Cerebellar cortex (tissue), 1 donor: Measurements from ENCODE around the gene CNTN4.
"Not testable (repeated sequence)": the region's sequence is repeated elsewhere in the genome, so short reads cannot be mapped to it uniquely, and the experiment has no call there.

Experiments used
- DNase-seq: peaks from one replicate; pipeline ENCODE4 v3.0.0-alpha.2; 2015; ENCODE audit warnings: low spot score

CNTN4 gene

DNA sequence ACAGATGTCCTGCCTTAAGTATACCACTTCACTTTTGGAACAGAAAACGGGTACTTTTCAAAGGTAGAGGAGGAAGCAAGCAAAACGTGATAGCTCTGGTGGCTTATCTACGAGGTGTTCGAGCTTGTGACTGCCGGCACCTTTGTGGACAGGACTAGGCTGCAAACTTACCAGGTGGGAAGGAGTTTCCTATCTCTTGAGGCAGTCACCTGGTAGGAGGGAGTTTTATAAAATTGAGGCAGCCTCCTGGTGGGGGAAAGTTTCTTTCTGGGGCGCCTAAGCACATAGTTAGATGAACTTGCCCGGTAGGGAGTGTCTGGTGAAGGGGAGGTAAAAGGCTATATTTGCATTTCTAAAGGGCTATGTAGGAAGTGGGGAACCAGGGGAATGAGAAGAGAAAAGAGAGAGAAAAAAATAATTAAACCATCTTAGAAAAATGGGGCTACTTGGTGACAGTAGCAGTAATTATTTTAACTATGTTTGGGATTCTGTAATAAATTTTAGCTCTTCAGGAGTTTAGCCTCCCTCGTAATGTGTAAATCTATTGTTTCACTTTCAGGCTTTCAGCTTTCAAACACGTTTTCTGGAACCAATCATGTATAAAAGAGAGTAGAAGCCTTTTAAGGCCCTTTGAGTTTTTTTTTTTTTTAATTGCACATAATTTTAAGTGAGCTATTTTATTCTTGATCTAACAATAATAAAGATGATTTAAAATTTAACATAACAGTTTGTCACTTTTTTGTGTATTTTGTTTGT, 880.5 kb downstream of the CNTN4 start:
- no peak for DNase-seq

DNA sequence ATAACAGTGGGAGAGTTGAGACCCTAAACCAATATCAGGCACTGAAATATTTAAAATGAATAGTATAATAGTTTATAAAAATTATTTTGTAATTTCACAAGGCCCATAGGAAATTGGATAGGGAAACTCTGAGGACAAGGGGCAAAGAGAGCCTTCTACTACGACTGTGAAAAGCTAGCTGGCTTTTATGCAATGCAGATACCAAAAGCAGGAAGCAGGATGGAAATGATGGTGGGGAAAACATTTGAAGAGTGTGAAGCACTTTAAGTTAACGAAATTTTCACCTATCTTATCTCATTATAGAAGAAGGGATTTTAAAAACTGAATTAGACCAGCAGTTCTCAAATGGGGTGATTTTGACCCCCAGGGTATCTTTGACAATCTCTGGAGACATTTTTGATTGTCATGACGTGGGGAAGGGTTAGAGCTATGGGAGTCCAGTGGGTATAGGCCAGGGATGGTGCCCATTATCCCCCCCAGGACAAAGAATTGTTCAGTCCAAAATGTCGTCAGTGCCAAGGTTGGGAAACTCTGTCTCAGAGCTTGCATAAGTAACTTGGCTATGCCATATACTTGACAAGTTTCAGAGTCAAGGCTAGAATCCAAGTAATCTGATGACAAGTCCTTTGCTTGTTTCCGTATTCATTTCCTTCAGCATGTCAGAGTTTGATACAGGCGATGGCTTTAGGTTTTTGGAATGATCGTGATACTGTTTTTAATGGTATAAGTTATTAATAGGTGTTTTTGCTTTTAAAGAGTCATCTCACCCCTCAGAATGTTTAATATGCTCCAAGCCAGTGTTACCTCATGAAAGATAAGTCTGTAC, 885.6 kb downstream of the CNTN4 start:
- DNase-seq: no peak

DNA sequence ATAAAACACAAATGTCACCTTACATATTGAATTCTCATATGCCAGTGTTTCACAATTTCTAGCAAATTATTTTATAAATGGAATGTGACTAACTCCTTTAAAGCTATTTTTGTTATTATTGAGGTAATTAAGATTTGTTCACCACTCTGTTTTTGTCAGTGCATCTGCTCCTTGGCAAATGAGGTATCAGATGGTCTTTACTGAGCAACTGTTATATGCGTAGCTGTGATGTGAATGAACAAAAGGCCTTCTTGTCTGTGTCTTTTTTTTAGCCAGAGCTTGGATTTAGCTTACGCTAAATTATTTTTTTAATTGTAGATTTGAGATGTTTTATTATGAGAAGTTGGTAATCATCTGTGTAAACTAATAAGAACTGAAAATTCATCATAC, 886.2 kb downstream of the CNTN4 start:
- no peak for DNase-seq

DNA sequence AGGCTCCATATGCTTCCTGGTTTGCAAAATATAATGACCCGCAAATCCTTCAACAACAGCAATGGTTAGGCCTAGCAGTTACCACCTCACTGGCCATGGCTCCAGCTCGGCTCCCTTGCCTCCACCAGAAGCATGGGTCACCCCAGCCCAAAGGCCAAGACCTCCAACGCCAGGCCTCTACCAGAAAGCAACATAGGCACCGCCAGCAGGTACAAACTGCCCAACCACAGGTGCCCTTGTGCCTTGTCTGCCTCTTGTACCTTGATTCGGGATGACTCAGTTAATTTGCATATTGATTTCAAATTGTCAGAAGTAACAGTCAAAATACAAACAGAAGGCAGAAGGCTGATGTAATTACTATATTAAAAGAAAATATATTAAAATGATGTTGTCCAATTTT, 886.8 kb downstream of the CNTN4 start:
- no peak for DNase-seq

DNA sequence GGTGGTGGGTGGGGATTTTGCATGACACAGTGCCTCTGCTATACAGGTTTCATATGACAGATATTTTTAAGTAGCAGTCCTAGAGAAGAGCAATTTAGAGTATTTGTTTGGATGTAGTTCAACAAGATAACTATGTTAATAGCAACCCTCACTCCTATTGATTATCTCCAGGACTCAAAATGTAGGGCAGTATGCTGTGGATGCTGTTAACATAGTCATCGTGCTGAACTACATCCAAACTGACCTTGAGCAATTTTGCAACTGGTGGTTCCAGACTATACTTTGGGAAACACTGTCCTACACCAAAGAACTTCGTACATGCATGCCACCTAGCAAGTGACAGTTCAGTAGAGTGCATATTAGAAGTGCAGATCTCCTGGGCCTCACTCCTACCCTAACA, 893.9 kb downstream of the CNTN4 start:
- DNase-seq: no peak

DNA sequence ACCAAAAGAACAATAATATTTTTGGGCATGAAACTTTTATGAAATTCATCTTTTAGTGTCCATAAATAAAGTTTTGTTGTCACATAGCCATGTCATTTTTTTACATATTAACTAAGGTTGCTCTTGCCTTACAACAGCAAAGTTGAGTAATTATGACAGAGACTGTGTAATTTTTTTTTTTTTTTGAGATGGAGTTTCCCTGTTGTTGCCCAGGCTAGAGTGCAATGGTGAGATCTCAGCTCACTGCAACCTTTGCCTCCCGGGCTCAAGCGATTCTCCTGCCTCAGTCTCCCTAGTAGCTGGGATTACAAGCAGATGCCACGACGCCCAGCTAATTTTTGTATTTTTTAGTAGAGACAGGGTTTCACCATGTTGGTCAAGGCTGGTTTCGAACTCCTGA, 894.5 kb downstream of the CNTN4 start:
- not testable (repeated sequence) for DNase-seq

DNA sequence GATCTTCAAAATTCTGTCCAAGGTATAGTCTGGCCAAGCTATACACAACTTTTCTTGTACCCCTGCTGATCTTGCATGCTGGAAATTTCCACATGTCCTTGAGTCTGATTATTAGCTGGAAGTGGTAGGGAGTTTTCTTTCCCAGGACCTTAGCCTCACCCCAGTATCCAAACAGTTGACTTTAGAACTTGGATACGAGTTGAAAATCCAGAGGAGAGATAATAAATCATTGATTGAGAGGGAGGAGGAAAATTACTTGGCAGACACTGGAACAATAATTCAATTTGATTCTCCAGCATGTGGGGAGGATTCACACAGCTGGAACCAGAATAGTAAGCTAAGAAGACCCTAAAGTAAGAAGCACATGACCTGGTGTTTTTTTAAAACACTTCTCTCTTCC, 895.1 kb downstream of the CNTN4 start:
- DNase-seq: no peak

DNA sequence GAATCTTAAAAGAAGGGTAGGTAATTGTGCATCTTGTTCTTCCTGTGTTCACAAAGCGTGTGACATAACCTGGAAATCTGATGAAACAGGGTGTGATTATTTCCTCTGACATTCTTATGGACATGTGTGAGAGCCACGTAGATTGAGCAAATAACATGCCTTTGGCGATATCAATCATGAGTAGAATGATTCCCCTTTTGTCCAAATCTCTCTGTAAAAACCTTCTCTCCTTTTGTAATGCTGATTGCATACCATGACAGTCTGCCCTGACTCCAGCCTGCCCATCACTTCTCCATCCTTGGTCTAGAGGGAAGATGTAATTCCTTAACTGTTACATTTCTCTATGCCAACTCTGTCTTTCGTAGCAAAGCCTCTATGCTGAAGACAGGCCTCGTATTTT, 896.5 kb downstream of the CNTN4 start:
- DNase-seq: no peak

DNA sequence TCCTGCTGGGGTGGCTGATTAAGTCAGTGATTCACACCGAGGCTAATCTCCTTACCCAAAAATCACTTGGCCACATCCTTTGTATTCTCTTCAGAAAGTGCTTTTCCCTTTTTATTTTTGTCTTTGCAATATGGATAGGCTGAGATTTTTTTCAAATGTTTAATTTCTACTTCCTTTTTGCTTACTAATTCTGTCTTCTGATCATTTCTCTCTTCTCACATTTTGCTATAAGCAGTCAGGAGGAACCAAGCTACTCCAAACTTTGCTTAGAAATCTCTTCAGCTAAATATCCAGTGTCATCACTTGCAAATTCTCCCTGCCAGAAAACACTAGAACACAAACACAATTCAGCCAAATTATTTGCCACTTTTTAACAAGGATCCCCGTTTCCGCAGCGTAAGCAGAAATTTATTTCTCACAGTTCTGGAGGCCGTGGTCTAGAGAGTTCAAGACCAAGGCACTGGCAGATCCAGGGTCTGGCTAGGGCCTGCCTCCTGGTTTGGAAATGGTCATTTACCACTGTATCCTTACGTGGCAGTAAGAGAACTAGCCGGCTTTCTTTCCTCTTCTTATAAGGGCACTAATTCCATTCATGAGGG, 906.6 kb downstream of the CNTN4 start:
- no peak for DNase-seq

DNA sequence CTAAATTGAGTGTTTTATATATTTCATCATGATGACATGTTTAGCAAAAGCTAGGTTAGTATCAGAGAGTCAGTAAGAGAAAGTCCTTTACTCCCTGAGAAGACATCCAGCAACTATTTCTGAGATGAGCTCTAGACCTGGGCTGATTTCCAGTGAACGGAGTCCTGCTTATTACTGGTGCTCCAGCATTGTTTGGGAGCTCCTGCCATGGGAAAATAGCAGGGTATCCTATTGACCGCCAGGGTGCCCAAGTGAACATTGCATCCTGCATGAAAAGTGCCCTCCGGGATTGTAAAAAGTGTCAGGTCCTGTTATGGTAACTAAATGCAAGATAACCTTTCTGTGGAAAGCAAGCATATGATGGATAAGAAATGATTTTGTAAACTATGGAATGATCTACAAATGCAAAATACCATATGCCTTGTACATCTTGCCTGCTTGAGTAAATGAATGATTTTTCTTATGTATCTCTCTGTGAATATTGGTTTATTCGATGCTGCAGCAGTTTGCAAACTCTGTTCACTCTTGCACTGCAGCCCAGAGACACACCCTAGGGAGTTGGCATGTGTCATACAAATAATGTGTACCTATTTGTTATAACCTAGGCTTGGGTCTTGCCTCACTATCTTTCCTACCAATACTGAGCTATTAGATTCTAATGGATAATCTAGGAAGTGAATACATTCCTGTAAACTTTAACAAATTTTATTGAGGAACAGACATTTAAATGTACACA, 914.8 kb downstream of the CNTN4 start:
- DNase-seq: peak; percentile 42

DNA sequence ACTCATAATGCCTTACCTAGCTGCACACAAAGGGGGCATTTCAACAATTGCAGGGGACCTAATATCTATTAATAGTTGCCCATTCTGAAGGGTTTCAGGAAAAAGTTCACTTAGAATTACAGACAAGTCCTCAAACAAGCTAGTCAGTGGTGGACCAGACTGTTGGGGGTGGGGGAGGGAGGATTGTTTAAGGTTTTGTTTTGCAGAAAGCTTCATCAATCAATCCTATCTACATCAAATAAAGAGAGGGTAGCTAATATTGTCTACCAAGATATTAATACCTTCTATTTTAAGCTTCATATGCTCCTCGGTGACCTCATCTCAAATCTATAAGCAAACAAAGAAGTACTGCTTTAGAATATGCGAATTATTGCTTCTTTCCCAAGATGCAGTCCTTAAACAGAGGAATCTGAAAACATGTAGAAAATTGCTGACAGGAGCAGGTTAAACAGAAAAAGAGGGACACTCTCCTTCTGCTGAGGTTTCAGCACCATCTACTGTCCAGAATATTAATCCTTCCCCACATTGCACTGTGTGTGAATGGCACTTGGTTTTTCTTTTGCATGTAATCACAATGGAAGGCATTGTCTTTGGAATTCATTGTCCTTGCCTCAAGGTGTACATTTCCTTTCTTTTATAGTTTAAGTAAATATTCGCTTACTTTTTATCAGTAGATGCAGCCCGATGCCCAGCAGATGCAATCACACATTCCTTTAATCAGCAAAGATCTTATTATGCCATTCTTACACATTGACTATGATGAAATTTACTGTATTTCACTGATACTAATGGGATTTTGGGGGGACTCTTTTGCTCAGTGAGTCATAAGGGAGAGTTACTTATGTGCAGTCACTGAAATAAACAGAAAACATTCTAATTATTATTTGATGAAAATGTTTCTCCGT, 916.8 kb downstream of the CNTN4 start:
- DNase-seq: peak; percentile 87

DNA sequence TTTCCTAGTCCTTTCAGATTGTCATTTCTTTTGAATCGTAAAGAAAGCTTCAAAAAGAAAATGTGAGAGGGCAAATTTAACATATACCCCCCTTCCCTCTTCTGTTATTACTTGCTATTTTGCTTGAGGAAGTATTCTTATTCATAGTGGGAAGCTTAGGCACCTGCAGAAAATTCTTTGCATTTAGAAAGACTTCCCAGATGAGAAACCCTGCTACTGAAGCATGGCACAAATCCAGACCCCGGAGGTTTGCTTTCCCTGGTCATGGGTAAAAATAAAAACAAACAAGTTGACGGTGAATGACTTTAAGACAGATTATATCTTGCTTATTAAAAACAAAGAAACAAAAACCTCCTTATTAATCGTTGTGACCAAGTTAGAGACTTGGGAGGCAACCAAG, 917.6 kb downstream of the CNTN4 start:
- no peak for DNase-seq

DNA sequence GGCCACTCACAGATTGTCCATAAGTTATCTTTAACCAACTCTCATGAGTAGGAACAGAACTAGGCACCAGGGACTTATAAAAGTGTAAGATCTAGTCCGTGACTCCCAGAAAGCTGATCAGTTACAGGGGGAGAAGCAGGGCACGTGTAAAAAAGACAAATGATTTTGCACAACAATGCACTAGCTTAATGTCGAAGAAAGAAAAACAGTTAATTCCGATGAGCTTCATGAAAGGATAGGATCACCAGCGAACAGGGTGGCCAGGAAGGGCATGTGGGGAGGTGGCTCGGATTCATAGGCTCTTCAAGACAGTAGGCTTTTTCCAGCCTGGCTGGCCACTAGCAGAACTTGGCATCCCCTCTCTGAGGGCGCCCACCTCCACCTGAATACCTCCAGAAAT, 921.5 kb downstream of the CNTN4 start:
- no peak for DNase-seq

DNA sequence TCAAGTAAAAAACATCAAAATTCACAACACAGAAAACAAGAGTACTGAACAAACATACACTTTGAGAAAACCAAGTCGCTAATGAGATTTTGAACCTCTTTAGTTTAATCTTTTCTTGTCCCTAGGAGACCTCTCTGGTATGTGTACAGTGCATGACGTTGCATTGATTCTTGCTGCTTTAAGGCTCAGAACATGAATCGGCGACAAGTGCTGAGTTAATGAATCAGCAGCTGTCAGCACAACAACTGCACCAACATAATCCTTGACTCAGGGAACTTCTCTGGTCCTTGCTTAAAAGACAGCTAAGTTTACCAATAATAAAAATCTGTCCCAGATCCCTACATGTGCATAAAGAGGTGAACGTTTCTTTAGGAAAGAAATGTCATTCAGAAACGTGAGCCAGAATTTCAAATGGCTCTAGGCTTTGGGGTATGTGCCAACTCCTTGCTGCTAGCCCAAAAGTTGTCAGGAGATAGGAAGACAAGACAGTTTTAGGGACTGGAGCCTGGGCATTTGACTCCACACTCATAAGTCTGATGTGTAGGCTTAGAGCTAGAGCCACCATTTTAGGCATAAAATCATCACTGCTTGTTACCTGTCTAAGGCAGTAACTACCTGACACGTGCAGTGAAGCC, 924.6 kb downstream of the CNTN4 start:
- DNase-seq: peak; percentile 13

DNA sequence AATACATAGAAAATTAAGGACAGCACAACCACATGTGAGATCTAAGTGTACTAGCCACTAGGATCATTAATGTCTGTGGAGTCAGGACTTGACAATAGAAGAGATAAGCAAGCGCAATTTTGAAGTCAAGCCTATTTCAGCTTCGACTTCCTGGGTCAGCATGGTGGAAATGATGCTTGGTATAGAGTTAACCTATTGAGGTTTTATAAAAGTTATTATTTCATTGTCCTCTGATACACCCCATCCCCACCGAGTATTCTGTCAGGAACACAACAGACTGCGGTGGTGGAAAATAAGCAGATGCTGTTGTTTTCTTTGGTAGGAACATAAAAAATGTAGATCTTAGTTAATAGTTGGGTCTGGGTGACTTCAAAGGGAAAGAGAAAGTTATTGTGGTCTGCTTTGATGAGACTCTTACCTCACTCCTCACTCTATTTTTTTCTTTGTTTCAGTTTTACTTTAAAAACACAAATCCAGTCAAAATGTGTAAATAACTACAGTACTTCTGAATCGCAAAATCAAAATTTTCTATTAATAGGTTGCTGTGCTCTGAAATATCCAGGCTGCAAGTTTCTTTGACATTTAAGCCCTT, 929.4 kb downstream of the CNTN4 start:
- DNase-seq: no peak

DNA sequence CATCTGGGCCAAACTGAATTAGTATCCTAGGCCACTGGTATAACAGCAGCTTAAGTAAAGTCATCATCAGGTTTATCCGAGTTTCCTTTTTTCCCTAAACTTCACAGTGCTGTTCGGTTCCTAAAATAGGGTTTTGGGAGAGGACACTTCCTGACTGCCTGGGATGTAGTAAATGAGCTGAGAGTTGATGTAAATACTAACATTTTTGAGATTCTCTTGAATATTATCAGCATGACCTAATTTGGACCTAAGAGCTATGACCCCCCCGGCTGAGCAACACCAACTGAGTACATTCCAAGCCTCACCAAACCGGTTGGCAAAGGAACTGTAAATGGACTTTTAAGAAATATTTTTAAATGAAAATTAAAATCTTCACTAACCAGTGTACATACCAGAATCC, 932.7 kb downstream of the CNTN4 start:
- no peak for DNase-seq

DNA sequence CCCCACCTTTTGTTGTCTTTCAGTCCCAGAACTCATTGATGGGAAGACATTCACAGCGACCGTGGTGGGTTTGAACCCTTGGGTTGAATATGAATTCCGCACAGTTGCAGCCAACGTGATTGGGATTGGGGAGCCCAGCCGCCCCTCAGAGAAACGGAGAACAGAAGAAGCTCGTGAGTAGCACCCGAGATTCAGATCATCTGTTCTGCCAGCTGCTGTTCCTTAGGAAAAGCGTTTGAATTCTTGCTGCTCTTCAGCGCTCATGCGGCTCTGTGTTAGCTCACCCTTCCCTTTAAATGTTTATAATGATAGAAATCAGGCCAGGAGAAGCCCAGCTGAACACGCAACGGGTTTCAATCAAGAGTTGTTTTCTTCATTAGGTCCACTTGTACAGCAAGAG, 938.5 kb downstream of the CNTN4 start:
- DNase-seq: no peak

DNA sequence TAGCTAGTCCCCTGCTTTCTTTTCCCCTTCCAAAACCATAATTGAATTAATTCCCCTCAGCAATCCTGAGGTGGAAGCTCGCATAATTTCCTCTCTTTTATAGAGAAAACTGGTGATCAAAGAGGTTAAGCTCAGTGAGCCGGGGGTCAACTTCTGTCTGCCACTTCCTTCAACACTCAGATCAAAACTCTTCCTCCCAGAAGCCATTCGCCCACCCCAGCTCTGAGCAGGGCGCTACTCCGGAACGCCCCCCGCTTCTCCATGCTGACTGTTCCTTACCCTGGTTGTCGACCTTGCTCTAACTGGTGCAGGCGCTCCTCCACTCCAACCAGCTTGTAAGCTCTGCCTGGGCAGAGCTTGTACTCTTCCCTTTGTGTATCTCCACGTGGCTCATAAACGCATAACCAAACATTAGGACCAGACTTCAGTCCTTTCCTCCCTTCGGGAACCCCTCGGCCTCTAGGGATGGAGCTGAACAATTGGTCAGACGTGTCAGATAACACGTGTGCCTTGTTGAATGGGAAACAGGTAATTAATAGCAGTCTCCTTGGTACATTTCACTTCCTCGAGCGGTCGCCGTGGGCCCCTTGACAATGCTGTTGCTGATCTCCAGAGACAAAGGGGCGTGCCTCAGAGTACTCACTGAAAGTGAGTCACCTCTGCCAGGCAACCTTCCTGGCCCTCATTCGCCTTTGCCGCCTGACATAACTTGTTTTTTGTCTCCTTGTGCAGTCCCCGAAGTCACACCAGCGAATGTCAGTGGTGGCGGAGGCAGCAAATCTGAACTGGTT, 939.7 kb downstream of the CNTN4 start:
- no peak for DNase-seq

DNA sequence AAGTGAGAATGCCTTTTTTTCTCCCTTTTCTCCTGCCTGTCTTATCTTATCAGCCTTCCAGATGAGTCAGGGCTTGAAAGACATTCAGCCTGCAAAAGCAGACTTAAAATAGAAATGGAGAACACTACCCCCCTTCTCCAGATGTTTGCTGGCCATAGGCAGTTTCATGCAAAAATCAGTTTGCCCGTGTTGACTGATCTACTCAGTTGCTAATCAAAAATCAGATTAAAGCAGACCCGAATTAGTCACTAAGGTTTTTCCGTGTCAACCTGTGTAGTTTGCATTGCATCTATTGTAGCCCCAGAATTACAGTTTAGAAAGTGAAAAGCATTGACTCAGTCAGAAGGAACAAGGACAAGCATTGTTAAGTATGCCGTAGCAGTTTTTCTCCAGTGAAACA, 955.3 kb downstream of the CNTN4 start:
- no peak for DNase-seq

DNA sequence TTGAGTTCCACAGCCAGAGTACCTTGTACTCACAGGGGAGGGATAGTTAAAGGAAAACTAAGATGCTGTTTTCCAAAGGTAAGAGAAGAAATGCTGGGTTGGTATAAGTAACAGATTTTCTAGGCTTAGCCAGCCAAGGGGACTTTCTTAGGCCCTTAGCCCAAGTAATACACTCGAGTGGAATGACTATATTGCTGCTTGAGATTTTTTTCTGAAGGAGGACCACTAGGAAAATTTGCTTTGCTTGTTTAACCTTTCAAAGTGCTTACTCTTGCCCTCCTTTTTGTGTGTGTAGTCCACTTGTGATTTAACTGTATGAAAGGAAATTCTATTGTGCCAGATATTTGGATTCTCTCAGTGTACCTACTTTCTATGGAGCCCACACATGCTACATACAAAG, 961.0 kb downstream of the CNTN4 start:
- DNase-seq: no peak
